HG03095 (cell line): ENCODE measurements around the gene TIMELESS.
"Not testable (repeated sequence)": the region's sequence is repeated elsewhere in the genome, so short reads cannot be mapped to it uniquely, and the experiment has no call there.

Experiments
- ATAC-seq: cut with Tn5 transposase; IDR thresholded peaks from one replicate; pipeline ENCODE4 v1.9.1; 2021; ENCODE audit warnings: moderate library complexity; ENCODE audit not compliant: unreplicated experiment

The TIMELESS gene

DNA sequence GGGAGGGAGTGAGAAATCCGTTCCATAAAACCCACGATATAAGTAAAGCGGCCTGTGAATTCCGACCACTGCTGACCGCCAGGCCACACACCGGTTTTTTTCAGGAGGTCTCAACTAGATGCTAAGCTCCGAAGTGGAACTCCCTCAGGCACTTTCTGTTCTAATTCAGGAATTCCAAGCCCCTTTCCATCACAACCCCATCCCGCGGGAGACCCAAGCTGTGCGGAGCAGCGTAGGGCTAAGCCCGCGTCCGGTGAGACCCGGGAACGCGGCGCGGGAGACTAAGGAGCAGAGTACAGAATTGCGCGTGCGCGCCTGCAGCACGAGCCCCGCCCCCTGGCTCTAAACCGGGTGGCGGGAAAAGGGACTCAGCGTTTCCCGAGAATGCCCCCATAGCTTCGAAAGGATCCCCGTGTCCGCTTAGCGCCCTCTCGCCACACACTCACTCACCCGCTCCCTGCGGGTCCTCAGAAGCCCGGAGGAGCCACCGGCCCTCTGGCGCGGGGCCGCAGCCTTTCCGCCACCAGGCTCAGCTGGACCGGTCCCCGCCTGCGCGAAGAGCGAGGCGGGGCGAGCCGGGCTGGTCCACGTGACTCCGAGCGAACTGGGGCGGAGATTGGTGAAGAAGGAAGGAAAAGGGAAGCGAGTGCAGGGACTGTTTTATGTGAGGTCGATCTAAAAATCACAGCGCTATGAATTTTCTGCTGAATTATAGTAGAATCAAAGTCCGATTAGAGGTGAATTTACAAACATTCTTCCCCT, at the start of gene TIMELESS:
Gene TIMELESS (minus strand): TSS at position 567 of the 762 bp plus-strand sequence. CDS start 15,256 bp downstream, outside the sequence.
- ATAC-seq = peak; percentile 92

DNA sequence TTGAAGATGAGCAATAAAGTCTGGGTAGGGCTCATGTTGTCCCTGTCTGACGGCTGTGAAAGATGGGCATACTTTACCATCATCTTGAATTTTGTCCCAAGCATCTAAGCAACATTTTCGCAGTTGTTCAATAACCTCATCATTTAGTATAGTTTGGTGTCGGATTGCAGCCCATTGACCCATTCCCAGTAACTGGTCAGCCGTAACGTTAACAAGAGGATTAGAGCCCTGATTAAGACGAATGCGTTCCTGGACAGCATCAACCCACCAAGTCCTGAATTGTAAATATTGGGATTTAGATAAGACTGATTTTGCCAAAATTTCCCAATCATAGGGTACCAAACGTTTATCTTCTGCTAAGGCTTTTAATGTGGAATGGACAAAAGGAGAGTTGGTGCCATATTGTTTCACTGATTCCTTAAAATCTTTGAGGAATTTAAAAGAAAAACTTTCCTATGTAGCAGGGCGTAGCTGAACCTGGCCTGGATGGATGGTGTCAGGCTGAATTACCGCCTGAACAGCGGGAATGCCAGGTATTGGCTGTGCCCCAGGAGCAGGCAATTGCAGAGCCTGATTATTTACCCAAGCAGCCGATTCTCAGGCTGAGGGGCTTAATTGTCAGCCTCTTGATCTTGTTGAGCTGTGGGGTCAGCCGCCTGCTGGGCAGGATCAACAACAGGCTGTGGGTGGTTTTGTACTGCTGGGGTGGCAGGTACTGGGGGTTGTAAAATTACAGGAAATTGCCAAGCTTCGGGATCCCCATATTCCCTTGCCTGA, 49.1 kb upstream of the TIMELESS start:
- ATAC-seq = not testable (repeated sequence)

DNA sequence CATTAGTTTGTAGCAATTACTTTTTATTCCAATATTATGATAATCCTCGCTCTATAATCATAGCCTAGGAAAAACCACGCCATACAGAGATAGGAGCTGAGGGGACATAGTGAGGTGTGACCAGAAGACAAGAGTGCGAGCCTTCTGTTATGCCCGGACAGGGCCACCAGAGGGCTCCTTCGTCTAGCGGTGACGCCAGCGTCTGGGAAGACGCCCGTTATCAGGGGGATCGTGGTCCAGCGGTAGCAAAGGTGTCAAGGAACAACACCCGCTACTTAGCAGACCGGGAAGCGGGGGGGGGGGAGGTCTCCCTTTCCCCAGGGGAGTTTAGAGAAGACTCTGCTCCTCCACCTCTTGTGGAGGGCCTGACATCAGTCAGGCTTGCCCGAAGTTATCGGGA, 47.5 kb upstream of the TIMELESS start:
- not testable (repeated sequence) for ATAC-seq

GRCh38 chr12:56494481-56494880, 45.3 kb upstream of the TIMELESS start:
- ATAC-seq = not testable (repeated sequence)

GRCh38 chr12:56494106-56494415, 44.8 kb upstream of the TIMELESS start:
- ATAC-seq = not testable (repeated sequence)

- ATAC-seq = not testable (repeated sequence)
These were observed 44.3 kb upstream of the TIMELESS start for GRCh38 chr12:56493409-56494105.

DNA sequence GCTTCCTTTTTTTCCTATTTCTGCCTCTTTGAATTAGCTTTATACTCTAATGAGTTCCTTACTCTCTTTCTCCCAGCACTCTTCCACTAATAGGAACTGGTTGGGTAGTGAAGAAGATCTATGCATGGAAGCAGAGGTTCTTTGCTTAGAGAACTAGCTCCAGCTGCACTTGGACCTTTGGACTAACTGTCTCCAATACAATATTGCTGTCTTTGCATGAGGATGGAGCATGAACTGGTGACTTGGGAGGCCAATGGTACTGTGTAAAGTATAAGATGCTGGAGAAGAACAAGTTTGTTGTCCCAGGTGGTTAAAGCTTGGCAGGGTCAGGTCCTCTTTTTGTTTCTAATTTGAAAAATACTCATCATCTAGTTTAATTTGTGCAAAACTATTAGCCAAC, 41.1 kb upstream of the TIMELESS start:
- no peak for ATAC-seq

- peak; percentile 93 for ATAC-seq
These were observed 39.1 kb upstream of the TIMELESS start, which contains the start of gene GLS2 for GRCh38 chr12:56488041-56488955. GLS2 (minus strand) TSS chr12:56488161; CDS start chr12:56488118, 43 bp downstream.

GRCh38 chr12:56487448-56488040, 38.3 kb upstream of the TIMELESS start:
- ATAC-seq = peak; percentile 21

DNA sequence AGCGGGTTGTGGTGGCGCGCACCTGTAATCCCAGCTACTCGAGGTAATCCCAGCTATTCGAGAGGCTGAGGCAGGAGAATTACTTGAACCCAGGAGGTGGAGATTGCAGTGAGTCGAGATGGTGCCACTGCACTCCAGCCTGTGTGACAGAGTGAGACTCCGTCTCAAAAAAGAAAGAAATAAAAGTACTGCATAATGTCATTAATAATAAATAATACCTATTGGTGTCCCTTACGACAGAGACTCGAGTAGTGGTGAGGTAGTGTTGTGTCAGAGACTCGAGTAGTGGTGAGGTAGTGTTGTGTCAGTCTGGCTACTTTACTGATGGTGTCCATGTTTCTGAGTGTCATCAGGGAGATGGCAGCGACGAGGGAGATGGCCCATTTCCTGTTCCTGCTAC, 37.5 kb upstream of the TIMELESS start:
- ATAC-seq = no peak

- no peak for ATAC-seq
These were observed 35.3 kb upstream of the TIMELESS start for GRCh38 chr12:56484566-56484965.

DNA sequence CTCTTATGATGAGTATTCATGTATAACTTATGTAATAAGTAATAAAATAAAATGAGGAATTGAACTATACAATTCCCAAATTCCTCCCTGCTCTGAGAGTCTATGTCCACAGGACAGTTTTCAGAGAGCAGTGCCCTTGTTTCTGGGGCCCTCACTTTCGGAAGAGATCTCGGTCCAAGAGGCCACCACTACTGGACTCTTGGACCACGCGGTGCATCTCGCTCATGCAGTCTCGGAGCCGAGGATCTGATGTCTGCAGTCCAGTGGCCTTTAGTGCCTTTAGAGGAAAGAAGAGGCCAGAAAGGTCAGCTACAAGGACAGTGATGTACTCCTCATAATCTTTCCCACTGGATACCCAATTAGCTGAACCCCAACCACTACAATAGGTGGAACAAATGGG, 30.4 kb upstream of the TIMELESS start:
- no peak for ATAC-seq

DNA sequence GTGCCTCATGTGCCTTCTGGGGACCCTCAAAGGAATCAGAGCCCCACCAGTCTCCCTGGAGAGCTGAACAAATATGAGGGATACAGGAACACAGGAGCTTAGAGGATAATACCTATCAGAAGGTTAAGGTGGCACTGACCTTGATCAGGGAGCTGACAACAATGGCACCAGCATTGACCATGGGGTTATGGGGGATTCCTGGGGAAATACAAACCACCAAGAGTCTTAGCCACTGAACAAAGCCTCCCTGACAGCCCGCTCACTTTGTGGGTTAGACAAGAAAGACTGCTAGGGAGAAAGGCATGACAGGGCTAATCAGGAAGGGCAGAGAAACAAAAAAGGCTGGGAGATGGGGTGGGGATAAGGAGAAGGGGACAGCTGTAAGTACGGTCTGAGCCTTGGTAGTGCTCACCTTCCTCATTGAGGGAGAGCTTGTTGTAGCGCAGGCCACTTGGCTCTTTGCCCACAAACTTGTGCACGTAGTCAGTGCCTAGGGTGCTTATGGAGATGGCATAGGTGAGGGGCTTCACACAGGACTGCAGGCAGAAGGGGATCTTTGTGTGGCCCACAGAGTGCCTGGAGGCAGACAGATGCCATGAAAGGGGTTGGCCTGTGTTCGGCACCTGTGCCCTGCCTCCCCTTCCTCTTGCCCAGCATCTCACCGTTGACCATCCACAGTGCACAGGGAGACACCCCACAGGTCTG, 28.4 kb upstream of the TIMELESS start:
- no peak for ATAC-seq

GRCh38 chr12:56476972-56477432, 27.8 kb upstream of the TIMELESS start:
- no peak for ATAC-seq

- ATAC-seq = no peak
These were observed 26.9 kb upstream of the TIMELESS start for GRCh38 chr12:56476143-56476542.

- no peak for ATAC-seq
These were observed 25.2 kb upstream of the TIMELESS start for GRCh38 chr12:56474389-56474788.

DNA sequence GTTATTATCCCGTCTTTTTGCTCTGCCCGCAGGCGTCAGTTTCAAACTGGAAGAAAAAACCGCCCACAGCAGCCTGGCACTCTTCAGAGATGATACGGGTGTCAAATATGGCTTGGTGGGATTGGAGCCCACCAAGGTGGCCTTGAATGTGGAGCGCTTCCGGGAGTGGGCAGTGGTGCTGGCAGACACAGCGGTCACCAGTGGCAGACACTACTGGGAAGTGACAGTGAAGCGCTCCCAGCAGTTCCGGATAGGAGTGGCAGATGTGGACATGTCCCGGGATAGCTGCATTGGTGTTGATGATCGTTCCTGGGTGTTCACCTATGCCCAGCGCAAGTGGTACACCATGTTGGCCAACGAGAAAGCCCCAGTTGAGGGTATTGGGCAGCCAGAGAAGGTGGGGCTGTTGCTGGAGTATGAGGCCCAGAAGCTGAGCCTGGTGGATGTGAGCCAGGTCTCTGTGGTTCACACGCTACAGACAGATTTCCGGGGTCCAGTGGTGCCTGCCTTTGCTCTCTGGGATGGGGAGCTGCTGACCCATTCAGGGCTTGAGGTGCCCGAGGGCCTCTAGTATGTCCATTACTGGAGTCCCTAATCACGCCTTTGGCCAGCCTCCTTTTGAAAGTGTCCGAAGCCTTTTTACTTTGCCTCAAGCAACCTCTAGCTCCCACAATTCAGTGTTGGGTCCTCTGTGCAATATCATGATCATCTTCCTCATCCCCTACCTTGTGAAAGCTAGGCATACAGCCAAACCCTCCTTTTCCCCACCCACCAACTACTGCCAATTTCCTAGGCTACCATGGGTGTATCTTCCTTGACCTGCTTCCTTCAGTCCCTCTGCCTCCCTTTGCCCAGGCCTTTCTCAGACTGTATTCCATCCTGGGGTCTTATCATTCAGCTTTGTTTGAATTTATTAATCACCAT, 20.0 kb upstream of the TIMELESS start:
- ATAC-seq = no peak
